HuH-7.5 (cell line): Measurements from ENCODE around the gene GLI3.

Experiments used
- DNase-seq: peaks from one replicate; pipeline ENCODE4 v3.0.0; 2011; ENCODE audit warnings: low spot score

Gene GLI3

GRCh38 chr7:41998041-41998440, 239.0 kb downstream of the GLI3 start:
- DNase-seq, result no peak

- no peak for DNase-seq
These were observed 239.9 kb downstream of the GLI3 start for GRCh38 chr7:41997151-41997550.

DNA sequence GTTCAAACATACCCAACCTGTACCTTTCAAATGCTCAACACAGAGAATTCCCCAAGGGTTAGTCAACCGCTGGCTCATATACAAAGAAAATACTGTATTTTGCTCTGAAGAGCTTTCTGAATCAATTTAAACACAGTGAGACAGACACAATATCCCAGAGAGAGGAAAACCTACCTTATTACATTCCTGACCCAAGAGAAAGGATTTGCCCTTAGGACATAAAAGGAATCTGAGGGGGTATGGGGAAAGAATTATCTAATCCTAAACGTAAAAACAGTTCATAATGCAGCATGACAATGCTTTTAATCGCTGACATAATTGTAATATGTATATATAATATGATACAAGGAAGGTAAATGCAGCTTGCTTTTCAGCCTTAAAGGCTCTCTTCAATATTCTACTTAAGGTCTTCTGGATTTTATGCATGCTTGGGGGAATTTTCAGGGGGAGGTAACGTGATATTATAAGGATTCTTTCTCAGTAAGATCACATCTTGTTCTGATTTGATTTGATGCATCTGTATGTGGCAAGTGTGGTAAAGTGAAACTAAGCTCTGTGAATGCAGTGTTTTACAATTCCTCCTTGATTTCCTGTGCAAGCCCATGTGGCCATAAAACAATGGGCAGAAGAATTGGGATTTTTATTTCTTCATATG, 240.5 kb downstream of the GLI3 start:
- no peak for DNase-seq

GRCh38 chr7:41995632-41996271, 241.3 kb downstream of the GLI3 start:
- no peak for DNase-seq

DNA sequence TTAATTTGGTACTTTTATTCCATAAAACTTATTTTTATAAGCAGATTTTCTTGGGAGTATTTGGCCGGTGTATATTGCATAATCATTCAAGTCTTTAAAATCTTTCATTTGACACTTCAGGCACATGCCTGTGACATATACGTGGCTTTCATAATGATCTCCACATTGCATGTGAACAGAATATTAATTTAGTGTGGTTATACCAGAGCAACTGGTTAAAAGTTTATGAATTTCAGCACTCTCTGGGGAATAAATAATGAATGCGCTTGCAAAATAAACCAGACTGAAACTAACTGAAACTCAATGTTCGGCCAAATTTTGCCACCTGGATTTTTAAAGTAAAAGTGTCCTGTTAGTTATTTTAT, 242.3 kb downstream of the GLI3 start:
- DNase-seq, result no peak

- no peak for DNase-seq
These were observed 242.8 kb downstream of the GLI3 start for GRCh38 chr7:41994036-41994745.

GRCh38 chr7:41992881-41993867, 243.8 kb downstream of the GLI3 start:
- DNase-seq, result no peak

DNA sequence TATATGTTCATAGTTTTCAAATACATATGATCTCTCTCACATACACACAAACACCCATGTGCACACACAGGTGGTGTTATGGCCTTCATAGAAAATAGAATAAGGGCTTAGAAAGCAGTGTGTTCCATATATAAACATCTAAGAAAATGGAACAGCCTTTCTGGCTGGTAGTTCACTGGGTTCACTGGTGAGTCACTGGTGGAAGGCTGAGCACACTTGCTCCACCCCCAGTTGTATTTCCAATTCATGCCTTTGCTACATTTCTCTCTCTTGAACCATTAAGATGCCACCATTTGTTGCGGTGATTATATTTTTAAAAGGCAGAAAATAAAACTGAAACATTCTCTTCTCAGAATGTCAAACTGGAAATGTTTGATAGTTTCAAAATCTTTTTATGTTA, 252.1 kb downstream of the GLI3 start:
- DNase-seq, result no peak

GRCh38 chr7:41981046-41982040, 255.7 kb downstream of the GLI3 start:
- DNase-seq, result no peak

GRCh38 chr7:41979834-41980307, 257.1 kb downstream of the GLI3 start:
- no peak for DNase-seq

- DNase-seq, result no peak
These were observed 258.2 kb downstream of the GLI3 start for GRCh38 chr7:41978858-41979257.

GRCh38 chr7:41977661-41978060, 259.3 kb downstream of the GLI3 start:
- DNase-seq, result no peak

DNA sequence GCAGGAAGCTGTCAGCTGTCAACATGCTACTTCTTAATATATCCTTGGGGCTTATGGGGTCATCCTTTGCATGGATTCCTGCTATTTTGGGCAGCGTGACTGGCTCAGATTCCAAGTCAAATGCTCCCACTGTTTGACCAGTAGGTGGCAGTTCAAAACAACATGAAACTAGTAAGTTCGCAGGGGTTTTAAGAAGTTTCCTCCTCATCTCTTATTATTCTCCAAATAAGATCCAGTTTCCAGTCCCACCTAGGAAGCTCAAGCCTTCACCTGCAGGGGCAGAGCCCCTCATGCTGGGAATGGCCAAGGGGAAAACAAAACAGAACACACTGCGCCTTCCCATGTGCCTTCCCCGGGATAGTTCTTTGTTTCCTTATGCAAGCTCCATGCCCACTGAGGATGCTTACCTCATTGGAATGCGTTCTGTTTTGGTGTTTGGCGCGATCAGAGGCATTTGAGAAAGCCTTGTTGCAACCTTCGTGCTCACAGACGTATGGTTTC, 259.8 kb downstream of the GLI3 start:
- DNase-seq, result no peak

GRCh38 chr7:41976411-41976810, 260.6 kb downstream of the GLI3 start:
- no peak for DNase-seq

GRCh38 chr7:41975849-41976248, 261.2 kb downstream of the GLI3 start:
- no peak for DNase-seq

DNA sequence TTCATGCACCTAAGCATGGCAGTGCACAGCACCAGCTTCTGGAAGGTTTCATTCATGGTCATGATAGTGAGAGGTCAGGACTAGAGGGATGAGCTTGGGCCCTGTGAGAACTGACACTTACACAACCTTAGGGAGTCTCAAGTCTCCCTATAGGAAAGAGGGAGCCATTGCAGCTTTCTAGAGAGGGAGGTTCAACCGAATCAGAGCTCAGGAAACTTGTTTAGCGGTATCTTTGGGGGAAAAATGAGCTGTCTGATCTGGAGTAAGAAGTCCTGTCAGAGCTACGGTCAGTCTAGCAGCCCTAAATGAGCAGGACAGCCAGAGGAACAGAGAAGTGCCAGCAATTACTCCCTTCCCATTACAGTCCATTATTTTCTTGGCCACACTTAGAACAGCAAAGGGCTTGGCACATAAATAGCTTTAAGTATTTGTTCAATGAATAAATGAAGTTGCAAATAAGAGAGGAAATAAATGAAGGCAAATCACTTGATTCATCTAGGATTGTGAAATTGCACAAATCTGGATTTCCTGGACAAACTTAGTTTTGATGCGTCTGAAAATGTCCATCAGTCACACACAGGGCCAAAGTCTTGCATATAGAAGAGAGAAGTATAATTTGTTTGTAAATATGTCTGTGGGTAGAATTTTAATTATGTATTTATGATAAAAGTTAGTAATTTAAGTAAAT, 262.0 kb downstream of the GLI3 start:
- DNase-seq, result no peak

GRCh38 chr7:41973202-41973730, 263.7 kb downstream of the GLI3 start:
- DNase-seq, result no peak

- DNase-seq, result no peak
These were observed 264.2 kb downstream of the GLI3 start for GRCh38 chr7:41972776-41973175.

- no peak for DNase-seq
These were observed 264.7 kb downstream of the GLI3 start for GRCh38 chr7:41972270-41972669.
